ENCODE measurements around the gene TGFBR3. TPM values are rescaled to one million over a fixed set of nuclear protein-coding genes. Genes with fewer than 3 reads are reported as not detected.
A peak's percentile ranks its signal among the peaks of the same experiment; 100 is the strongest.

Gene TGFBR3
- polyA plus RNA-seq, 3 donors = 15.2 to 71.2 (median 43.4) TPM

- WGBS, 3 donors = 84 to 87% (median 85%) methylated on average over 5 of the region's 5 CpGs
Observed at GRCh38 chr1:91889717-91890459, 3.9 kb upstream of the TGFBR3 start.

GRCh38 chr1:91885213-91885715 lies 687 bp downstream of the TGFBR3 start:
- whole genome bisulfite sequencing, 3 donors = 0% methylated on average over 40 to 42 of the region's 42 CpGs

More at GRCh38 chr1:91889717-91890459, 3.9 kb upstream of the TGFBR3 start:
- H3K27ac ChIP-seq (ENCODE audit: low read depth, low read length) = no peak overlapping the region

GRCh38 chr1:91884459-91885212 lies 1.3 kb downstream of the TGFBR3 start:
- no peak overlapping the region for H3K27ac ChIP-seq (ENCODE audit: low read depth, low read length)
- 9 to 12% (median 9%) methylated on average over 22 of the region's 22 CpGs for WGBS, 3 donors

More at GRCh38 chr1:91885213-91885715, 687 bp downstream of the TGFBR3 start:
- peak overlapping the region; percentile 15 for H3K27ac ChIP-seq (ENCODE audit: low read depth, low read length)

- 2 to 10% (median 4%) methylated on average over 6 of the region's 6 CpGs for WGBS, 3 donors
- H3K27ac ChIP-seq (ENCODE audit: low read depth, low read length) = no peak overlapping the region
Observed at GRCh38 chr1:91883470-91883869, 2.5 kb downstream of the TGFBR3 start.

- WGBS, 3 donors = 82 to 85% (median 84%) methylated on average over 3 of the region's 3 CpGs
- H3K27ac ChIP-seq (ENCODE audit: low read depth, low read length) = no peak overlapping the region
Observed at GRCh38 chr1:91881280-91881679, 4.7 kb downstream of the TGFBR3 start.

- no peak overlapping the region for H3K27ac ChIP-seq (ENCODE audit: low read depth, low read length)
Observed at GRCh38 chr1:91879733-91880132, 6.2 kb downstream of the TGFBR3 start.

- 66 to 85% (median 68%) methylated on average over 5 of the region's 5 CpGs for WGBS, 3 donors
- no peak overlapping the region for H3K27ac ChIP-seq (ENCODE audit: low read depth, low read length)
Observed at GRCh38 chr1:91877574-91878208, 8.3 kb downstream of the TGFBR3 start.

- WGBS, 3 donors = 62 to 85% (median 75%) methylated on average over 2 of the region's 2 CpGs
- H3K27ac ChIP-seq (ENCODE audit: low read depth, low read length) = no peak overlapping the region
Observed at GRCh38 chr1:91876781-91877573, 9.0 kb downstream of the TGFBR3 start.

GRCh38 chr1:91876040-91876470 lies 9.9 kb downstream of the TGFBR3 start:
- H3K27ac ChIP-seq (ENCODE audit: low read depth, low read length) = no peak overlapping the region
- WGBS, 3 donors = 76 to 92% (median 85%) methylated on average over 5 of the region's 5 CpGs

GRCh38 chr1:91874167-91874566 lies 11.8 kb downstream of the TGFBR3 start:
- 96 to 99% (median 99%) methylated on average over 4 of the region's 4 CpGs for WGBS, 3 donors
- H3K27ac ChIP-seq (ENCODE audit: low read depth, low read length) = no peak overlapping the region

GRCh38 chr1:91872559-91873081 lies 13.3 kb downstream of the TGFBR3 start:
- WGBS, 3 donors = 50 to 62% (median 54%) methylated on average over 7 of the region's 7 CpGs
- H3K27ac ChIP-seq (ENCODE audit: low read depth, low read length) = no peak overlapping the region

- 32 to 52% (median 43%) methylated on average over 2 of the region's 2 CpGs for WGBS, 3 donors
- no peak overlapping the region for H3K27ac ChIP-seq (ENCODE audit: low read depth, low read length)
Observed at GRCh38 chr1:91872000-91872399, 14.0 kb downstream of the TGFBR3 start.

GRCh38 chr1:91870322-91870721 lies 15.6 kb downstream of the TGFBR3 start:
- WGBS, 3 donors = 74 to 84% (median 80%) methylated on average over 2 of the region's 2 CpGs
- H3K27ac ChIP-seq (ENCODE audit: low read depth, low read length) = no peak overlapping the region

- WGBS, 3 donors = 79 to 82% (median 81%) methylated on average over 5 of the region's 5 CpGs
- H3K27ac ChIP-seq (ENCODE audit: low read depth, low read length) = no peak overlapping the region
Observed at GRCh38 chr1:91866425-91866824, 19.5 kb downstream of the TGFBR3 start.

- no peak overlapping the region for H3K27ac ChIP-seq (ENCODE audit: low read depth, low read length)
- WGBS, 3 donors = 58 to 80% (median 59%) methylated on average over 5 of the region's 5 CpGs
Observed at GRCh38 chr1:91864017-91864700, 21.8 kb downstream of the TGFBR3 start.

- WGBS, 3 donors = 86 to 89% (median 87%) methylated on average over 3 of the region's 3 CpGs
- no peak overlapping the region for H3K27ac ChIP-seq (ENCODE audit: low read depth, low read length)
Observed at GRCh38 chr1:91863498-91863897, 22.5 kb downstream of the TGFBR3 start.

- no peak overlapping the region for H3K27ac ChIP-seq (ENCODE audit: low read depth, low read length)
- 95 to 98% (median 97%) methylated on average over 3 of the region's 3 CpGs for WGBS, 3 donors
Observed at GRCh38 chr1:91862120-91862519, 23.8 kb downstream of the TGFBR3 start.
